SK-N-SH treated with all-trans-retinoic acid at 6 μM for 48 hours (cell line): ENCODE data around the gene ADM.

Source experiments
- ATAC-seq: fragments of 200-7000 bp; cut with Tn5 transposase; 3 replicates; pipeline ENCODE4 v1.9.1; 2020; ENCODE audit warnings: mild to moderate bottlenecking, moderate library complexity
- BACH2 ChIP-seq: fragments of 250-450 bp; sonication (Bioruptor Pico); IDR thresholded peaks from 2 replicates; pipeline ENCODE4 v1.9.0; 2021; ENCODE audit warnings: mild to moderate bottlenecking, borderline replicate concordance
- CSDC2 ChIP-seq: fragments of 250-450 bp; sonication (Bioruptor Pico); IDR thresholded peaks from 2 replicates; pipeline ENCODE4 v1.5.0; 2020; ENCODE audit warnings: mild to moderate bottlenecking, moderate library complexity
- ESRRG ChIP-seq: fragments of 250-450 bp; sonication (Bioruptor Pico); IDR thresholded peaks from 2 replicates; pipeline ENCODE4 v1.6.1; 2021; ENCODE audit warnings: mild to moderate bottlenecking
- ISL1 ChIP-seq: fragments of 250-450 bp; sonication (Bioruptor Pico); IDR thresholded peaks from 2 replicates; pipeline ENCODE4 v2.1.2; 2022; ENCODE audit warnings: mild to moderate bottlenecking, moderate library complexity
- OSR1 ChIP-seq: fragments of 250-450 bp; sonication (Bioruptor Pico); IDR thresholded peaks from 2 replicates; pipeline ENCODE4 v1.8.0; 2022; ENCODE audit warnings: moderate library complexity, mild to moderate bottlenecking, inconsistent platforms
- PPARA ChIP-seq: fragments of 250-450 bp; sonication (Bioruptor Pico); IDR thresholded peaks from 2 replicates; pipeline ENCODE4 v1.5.0; 2020; ENCODE audit warnings: mild to moderate bottlenecking, borderline replicate concordance
- RARB ChIP-seq: fragments of 250-450 bp; sonication (Bioruptor Pico); IDR thresholded peaks from 2 replicates; pipeline ENCODE4 v1.8.0; 2021; ENCODE audit warnings: mild to moderate bottlenecking, moderate library complexity
- SNAI2 ChIP-seq: fragments of 250-450 bp; sonication (Bioruptor Pico); IDR thresholded peaks from 2 replicates; pipeline ENCODE4 v1.5.0; 2020; ENCODE audit warnings: mild to moderate bottlenecking, moderate library complexity
- TCF4 ChIP-seq: fragments of 250-450 bp; sonication (Bioruptor Pico); IDR thresholded peaks from 2 replicates; pipeline ENCODE4 v1.8.0; 2021; ENCODE audit warnings: mild to moderate bottlenecking, moderate library complexity, borderline replicate concordance
- TOX ChIP-seq: fragments of 250-450 bp; sonication (Bioruptor Pico); IDR thresholded peaks from 2 replicates; pipeline ENCODE4 v1.8.0; 2021; ENCODE audit warnings: mild to moderate bottlenecking, moderate library complexity, borderline replicate concordance
- ZFP3 ChIP-seq: fragments of 250-450 bp; sonication (Bioruptor Pico); IDR thresholded peaks from 2 replicates; pipeline ENCODE4 v1.5.0; 2020; ENCODE audit warnings: mild to moderate bottlenecking, moderate library complexity
- ZFP30 ChIP-seq: fragments of 450-650 bp; formaldehyde crosslinking; IDR thresholded peaks from 2 replicates; pipeline ENCODE4 v1.5.0; 2022; ENCODE audit warnings: mild to moderate bottlenecking, moderate library complexity
- ZNF565 ChIP-seq: fragments of 450-650 bp; formaldehyde crosslinking; conservative IDR thresholded peaks from 2 replicates; pipeline ENCODE4 v1.5.0; 2020; ENCODE audit warnings: low read depth, mild to moderate bottlenecking, moderate library complexity
- ZNF70 ChIP-seq: fragments of 450-650 bp; formaldehyde crosslinking; IDR thresholded peaks from 2 replicates; pipeline ENCODE4 v1.5.0; 2020; ENCODE audit warnings: mild to moderate bottlenecking, moderate library complexity
- TF ChIP-seq, protein P1 (sequence below): fragments of 250-450 bp; sonication (Bioruptor Pico); IDR thresholded peaks from 2 replicates; pipeline ENCODE4 v1.5.1; 2021; ENCODE audit warnings: mild to moderate bottlenecking, moderate library complexity
- TF ChIP-seq, protein P2 (sequence below): fragments of 250-450 bp; sonication (Bioruptor Pico); IDR thresholded peaks from 2 replicates; pipeline ENCODE4 v1.5.0; 2020; ENCODE audit warnings: mild to moderate bottlenecking, moderate library complexity
- TF ChIP-seq, protein P3 (sequence below): fragments of 250-450 bp; sonication (Bioruptor Pico); IDR thresholded peaks from 2 replicates; pipeline ENCODE4 v1.5.1; 2020; ENCODE audit warnings: low read depth, mild to moderate bottlenecking, moderate library complexity
- TF ChIP-seq, protein P4 (sequence below): fragments of 250-450 bp; sonication (Bioruptor Pico); IDR thresholded peaks from 2 replicates; pipeline ENCODE4 v1.8.0; 2020; ENCODE audit warnings: mild to moderate bottlenecking, moderate library complexity, borderline replicate concordance

Gene ADM

DNA sequence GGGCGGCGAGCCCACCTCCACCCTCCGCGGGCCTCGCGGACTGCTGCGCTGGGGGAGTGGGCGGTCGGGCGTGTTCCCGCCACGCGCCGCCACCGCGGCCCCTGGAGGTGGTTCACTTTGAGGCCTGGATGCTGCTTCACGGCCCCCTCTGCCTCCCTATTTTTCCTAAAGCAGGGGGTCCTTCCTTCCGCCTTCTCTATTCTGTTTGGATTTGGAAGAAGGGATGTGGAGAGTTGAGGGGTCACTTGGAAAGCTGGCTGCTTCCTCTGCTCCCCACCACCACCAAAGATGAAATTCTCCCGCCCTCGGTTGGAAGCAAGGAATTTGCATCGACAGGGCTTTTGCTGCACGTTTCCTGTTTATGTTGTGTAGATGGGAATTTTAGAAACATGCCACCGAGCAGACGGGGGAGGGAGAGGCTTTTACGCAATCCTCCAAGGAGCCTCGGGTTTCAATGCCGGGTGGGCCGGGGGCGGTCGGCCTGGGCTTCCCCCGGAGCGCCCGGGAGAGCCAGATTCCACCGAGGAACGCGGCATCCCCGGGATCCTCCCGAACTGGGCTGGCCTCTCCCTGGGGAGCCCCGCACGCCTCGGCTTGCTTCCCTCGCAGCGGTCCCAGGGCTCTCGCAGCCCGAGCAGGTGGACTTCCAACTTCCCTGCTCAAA is 10.5 kb upstream of the ADM start:
- TF ChIP-seq ZNF565: no peak
- TF ChIP-seq, protein P1, sequence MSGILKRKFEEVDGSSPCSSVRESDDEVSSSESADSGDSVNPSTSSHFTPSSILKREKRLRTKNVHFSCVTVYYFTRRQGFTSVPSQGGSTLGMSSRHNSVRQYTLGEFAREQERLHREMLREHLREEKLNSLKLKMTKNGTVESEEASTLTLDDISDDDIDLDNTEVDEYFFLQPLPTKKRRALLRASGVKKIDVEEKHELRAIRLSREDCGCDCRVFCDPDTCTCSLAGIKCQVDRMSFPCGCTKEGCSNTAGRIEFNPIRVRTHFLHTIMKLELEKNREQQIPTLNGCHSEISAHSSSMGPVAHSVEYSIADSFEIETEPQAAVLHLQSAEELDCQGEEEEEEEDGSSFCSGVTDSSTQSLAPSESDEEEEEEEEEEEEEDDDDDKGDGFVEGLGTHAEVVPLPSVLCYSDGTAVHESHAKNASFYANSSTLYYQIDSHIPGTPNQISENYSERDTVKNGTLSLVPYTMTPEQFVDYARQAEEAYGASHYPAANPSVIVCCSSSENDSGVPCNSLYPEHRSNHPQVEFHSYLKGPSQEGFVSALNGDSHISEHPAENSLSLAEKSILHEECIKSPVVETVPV (CRISPR knock-in tag): no peak
- no peak for TF ChIP-seq OSR1
- TF ChIP-seq, protein P2, sequence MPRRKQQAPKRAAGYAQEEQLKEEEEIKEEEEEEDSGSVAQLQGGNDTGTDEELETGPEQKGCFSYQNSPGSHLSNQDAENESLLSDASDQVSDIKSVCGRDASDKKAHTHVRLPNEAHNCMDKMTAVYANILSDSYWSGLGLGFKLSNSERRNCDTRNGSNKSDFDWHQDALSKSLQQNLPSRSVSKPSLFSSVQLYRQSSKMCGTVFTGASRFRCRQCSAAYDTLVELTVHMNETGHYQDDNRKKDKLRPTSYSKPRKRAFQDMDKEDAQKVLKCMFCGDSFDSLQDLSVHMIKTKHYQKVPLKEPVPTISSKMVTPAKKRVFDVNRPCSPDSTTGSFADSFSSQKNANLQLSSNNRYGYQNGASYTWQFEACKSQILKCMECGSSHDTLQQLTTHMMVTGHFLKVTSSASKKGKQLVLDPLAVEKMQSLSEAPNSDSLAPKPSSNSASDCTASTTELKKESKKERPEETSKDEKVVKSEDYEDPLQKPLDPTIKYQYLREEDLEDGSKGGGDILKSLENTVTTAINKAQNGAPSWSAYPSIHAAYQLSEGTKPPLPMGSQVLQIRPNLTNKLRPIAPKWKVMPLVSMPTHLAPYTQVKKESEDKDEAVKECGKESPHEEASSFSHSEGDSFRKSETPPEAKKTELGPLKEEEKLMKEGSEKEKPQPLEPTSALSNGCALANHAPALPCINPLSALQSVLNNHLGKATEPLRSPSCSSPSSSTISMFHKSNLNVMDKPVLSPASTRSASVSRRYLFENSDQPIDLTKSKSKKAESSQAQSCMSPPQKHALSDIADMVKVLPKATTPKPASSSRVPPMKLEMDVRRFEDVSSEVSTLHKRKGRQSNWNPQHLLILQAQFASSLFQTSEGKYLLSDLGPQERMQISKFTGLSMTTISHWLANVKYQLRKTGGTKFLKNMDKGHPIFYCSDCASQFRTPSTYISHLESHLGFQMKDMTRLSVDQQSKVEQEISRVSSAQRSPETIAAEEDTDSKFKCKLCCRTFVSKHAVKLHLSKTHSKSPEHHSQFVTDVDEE (CRISPR knock-in tag): no peak
- TF ChIP-seq ZFP30 (CRISPR knock-in tag): no peak
- TF ChIP-seq, protein P3, sequence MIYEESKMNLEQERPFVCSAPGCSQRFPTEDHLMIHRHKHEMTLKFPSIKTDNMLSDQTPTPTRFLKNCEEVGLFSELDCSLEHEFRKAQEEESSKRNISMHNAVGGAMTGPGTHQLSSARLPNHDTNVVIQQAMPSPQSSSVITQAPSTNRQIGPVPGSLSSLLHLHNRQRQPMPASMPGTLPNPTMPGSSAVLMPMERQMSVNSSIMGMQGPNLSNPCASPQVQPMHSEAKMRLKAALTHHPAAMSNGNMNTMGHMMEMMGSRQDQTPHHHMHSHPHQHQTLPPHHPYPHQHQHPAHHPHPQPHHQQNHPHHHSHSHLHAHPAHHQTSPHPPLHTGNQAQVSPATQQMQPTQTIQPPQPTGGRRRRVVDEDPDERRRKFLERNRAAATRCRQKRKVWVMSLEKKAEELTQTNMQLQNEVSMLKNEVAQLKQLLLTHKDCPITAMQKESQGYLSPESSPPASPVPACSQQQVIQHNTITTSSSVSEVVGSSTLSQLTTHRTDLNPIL: no peak
- TF ChIP-seq, protein P4, sequence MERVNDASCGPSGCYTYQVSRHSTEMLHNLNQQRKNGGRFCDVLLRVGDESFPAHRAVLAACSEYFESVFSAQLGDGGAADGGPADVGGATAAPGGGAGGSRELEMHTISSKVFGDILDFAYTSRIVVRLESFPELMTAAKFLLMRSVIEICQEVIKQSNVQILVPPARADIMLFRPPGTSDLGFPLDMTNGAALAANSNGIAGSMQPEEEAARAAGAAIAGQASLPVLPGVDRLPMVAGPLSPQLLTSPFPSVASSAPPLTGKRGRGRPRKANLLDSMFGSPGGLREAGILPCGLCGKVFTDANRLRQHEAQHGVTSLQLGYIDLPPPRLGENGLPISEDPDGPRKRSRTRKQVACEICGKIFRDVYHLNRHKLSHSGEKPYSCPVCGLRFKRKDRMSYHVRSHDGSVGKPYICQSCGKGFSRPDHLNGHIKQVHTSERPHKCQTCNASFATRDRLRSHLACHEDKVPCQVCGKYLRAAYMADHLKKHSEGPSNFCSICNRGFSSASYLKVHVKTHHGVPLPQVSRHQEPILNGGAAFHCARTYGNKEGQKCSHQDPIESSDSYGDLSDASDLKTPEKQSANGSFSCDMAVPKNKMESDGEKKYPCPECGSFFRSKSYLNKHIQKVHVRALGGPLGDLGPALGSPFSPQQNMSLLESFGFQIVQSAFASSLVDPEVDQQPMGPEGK: no peak
- no peak for TF ChIP-seq RARB
- no peak for TF ChIP-seq TOX (CRISPR knock-in tag)
- no peak for TF ChIP-seq SNAI2 (CRISPR knock-in tag)
- no peak for TF ChIP-seq CSDC2
- peak; percentile 37 for ATAC-seq

DNA sequence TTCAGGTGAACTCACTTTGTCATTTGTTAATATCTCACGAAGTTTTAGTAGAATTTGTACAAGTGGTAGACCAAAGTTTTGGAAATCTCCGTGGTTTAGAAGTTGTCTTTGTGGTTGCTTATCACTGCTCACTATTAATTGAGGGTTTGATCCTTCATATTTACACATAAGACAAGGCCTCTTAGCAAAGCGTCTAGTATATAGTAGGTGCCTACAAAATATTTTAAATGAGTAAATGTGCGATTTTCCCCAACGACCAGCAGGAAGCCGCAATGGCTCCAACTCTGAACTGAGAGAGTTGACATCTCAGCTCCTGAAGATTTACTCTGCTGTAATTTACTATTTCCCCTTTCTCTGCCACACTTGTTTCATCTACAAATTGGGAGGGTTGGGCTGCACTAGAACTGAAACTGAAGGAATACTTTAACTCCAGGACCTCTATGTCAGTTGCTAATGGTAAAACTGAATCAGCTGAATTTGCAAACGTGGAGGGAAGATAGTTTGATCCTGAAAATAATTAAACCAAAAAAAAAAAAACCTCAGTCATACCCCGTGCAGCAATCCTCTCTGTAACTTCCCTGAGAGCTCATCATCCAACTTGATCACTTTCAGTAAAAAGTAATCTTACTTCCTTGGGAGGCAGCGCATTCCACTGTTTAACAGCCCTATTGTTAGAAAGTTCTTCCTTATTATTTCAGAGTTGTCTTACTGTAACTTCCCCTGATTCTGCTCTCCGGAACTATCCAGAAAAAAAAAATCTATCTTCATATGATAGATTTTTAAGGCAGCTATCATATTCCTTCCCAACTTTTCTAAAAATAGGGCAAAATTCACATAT is 9.6 kb upstream of the ADM start:
- ATAC-seq: no peak
- no peak for TF ChIP-seq PPARA (CRISPR knock-in tag)
- TF ChIP-seq BACH2 (CRISPR knock-in tag): no peak
- no peak for TF ChIP-seq ZNF70

DNA sequence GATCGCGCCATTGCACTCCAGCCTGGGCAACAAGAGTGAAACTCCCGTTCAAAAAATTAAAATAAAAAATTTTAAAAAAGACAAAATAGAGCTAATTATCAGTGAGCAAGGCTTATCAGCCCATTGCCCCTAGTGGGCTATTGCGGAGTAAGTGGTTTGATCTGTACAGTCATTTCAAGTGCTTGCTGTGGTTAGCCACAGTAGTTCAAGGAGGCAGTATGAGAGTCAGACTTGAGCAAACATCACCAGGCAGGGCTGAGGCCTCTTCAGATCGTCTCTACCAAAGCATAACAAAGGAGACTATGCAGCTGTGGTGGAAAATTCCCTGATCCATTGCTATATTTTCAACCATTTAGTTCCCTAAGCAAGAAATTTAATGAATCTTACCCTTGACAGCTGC is 6.5 kb upstream of the ADM start:
- ATAC-seq: no peak
- TF ChIP-seq PPARA (CRISPR knock-in tag): no peak
- no peak for TF ChIP-seq ZFP3 (CRISPR knock-in tag)
- TF ChIP-seq SNAI2 (CRISPR knock-in tag): no peak
- no peak for TF ChIP-seq ESRRG
- TF ChIP-seq ISL1 (CRISPR knock-in tag): no peak
- TF ChIP-seq OSR1: no peak
- TF ChIP-seq, protein P1 (CRISPR knock-in tag): no peak
- TF ChIP-seq ZNF70: no peak
- no peak for TF ChIP-seq TCF4
- TF ChIP-seq ZFP30 (CRISPR knock-in tag): no peak
